Neural cell (in vitro differentiated cells): ENCODE results near the gene EPB41L5.

Experiments
- EZH2 ChIP-seq: fragments of 200-600, 300-800 bp; shearing (Covaris generic), sonication (generic); IDR thresholded peaks from 2 replicates; pipeline ENCODE4 v1.6.1; 2014; ENCODE audit warnings: antibody characterized with exemption, low read length, borderline replicate concordance, mild to moderate bottlenecking; ENCODE audit not compliant: insufficient read depth, poor library complexity, severe bottlenecking
- TF ChIP-seq, protein P1 (sequence below): fragments of 450-650 bp; IDR thresholded peaks from 2 replicates; pipeline ENCODE4 v1.5.1; 2014; ENCODE audit warnings: antibody characterized with exemption, mild to moderate bottlenecking, moderate library complexity; ENCODE audit not compliant: poor library complexity, severe bottlenecking

DNA sequence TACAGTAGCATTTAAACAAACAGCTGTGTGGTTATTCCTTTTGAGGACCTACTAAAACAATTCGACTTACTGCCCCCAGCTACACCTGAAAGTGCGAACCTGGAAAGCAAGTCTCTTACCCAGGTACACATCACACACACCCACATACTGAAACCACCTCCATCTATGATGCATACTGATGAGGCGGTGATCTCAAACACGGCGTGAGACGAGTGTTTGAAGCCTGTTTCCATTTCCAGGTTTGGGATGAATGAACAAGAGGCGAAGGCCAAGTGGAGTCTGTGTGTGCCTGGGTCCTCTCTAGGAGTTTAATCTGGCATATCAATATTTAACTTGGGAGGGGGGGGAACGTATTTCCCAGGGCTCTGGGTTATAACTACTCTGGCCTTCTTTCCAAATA, 208.7 kb downstream of the EPB41L5 start:
- TF ChIP-seq, protein P1, sequence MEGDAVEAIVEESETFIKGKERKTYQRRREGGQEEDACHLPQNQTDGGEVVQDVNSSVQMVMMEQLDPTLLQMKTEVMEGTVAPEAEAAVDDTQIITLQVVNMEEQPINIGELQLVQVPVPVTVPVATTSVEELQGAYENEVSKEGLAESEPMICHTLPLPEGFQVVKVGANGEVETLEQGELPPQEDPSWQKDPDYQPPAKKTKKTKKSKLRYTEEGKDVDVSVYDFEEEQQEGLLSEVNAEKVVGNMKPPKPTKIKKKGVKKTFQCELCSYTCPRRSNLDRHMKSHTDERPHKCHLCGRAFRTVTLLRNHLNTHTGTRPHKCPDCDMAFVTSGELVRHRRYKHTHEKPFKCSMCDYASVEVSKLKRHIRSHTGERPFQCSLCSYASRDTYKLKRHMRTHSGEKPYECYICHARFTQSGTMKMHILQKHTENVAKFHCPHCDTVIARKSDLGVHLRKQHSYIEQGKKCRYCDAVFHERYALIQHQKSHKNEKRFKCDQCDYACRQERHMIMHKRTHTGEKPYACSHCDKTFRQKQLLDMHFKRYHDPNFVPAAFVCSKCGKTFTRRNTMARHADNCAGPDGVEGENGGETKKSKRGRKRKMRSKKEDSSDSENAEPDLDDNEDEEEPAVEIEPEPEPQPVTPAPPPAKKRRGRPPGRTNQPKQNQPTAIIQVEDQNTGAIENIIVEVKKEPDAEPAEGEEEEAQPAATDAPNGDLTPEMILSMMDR = no peak
- no peak for TF ChIP-seq EZH2
